Smooth muscle cell (in vitro differentiated cells): ENCODE measurements around the gene DCDC2B. TPM values are rescaled to one million over a fixed set of nuclear protein-coding genes. Genes with fewer than 3 reads are reported as not detected.

Experiments
- DNase-seq: peaks from one replicate; lab custom pipeline; 2025; ENCODE audit not compliant: unreplicated experiment; lab: John Stamatoyannopoulos, UW
- H2AFZ ChIP-seq: fragments of 200-600 bp; sonication (generic); 2 replicates; pipeline ENCODE4 v1.6.0; 2016; ENCODE audit warnings: antibody characterized with exemption, low read depth, mild to moderate bottlenecking
- H3F3A ChIP-seq: fragments of 200-600 bp; sonication (generic); 2 replicates; pipeline ENCODE4 v1.6.0; 2017; ENCODE audit warnings: antibody characterized with exemption, low read depth
- H3K27ac ChIP-seq: fragments of 200-600 bp; sonication (generic); 2 replicates; pipeline ENCODE4 v1.5.1; 2016; ENCODE audit warnings: low read depth, mild to moderate bottlenecking
- H3K27me3 ChIP-seq: fragments of 200-600 bp; sonication (generic); 2 replicates; pipeline ENCODE4 v1.6.1; 2016; ENCODE audit warnings: low read depth, mild to moderate bottlenecking
- H3K36me3 ChIP-seq: fragments of 200-600 bp; sonication (generic); 2 replicates; pipeline ENCODE4 v1.5.1; 2016; ENCODE audit warnings: low read depth
- H3K4me1 ChIP-seq: fragments of 200-600 bp; sonication (generic); 2 replicates; pipeline ENCODE4 v1.5.1; 2016; ENCODE audit warnings: low read depth
- H3K4me2 ChIP-seq: fragments of 200-600 bp; sonication (generic); 2 replicates; pipeline ENCODE4 v1.6.0; 2016; ENCODE audit warnings: mild to moderate bottlenecking
- H3K4me3 ChIP-seq: fragments of 200-600 bp; sonication (generic); 2 replicates; pipeline ENCODE4 v1.5.1; 2016; ENCODE audit warnings: mild to moderate bottlenecking
- H3K79me2 ChIP-seq: fragments of 200-600 bp; sonication (generic); 2 replicates; pipeline ENCODE4 v1.6.0; 2016; ENCODE audit warnings: low read depth, mild to moderate bottlenecking
- H3K9ac ChIP-seq: fragments of 200-600 bp; sonication (generic); 2 replicates; pipeline ENCODE4 v1.6.0; 2016; ENCODE audit warnings: low read depth
- H3K9me3 ChIP-seq: fragments of 200-600 bp; sonication (generic); replicated peaks from 2 replicates; pipeline ENCODE4 v1.5.1; 2016; ENCODE audit warnings: low read depth
- H4K20me1 ChIP-seq: fragments of 200-600 bp; sonication (generic); 2 replicates; pipeline ENCODE4 v1.6.0; 2016; ENCODE audit warnings: low read depth
- WGBS: methylation state at CpG from one replicate; pipeline ENCODE4 v1.1.7; 2016; ENCODE audit warnings: low lambda C conversion rate; 5-methylcytosine and 5-hydroxymethylcytosine counted together
- polyA plus RNA-seq: library from polyadenylated mRNA; unstranded; fragments of >200 nt; fragmentation: Nextera tagmentation; extraction: Ambion mirVana; gene quantifications from 2 replicates; pipeline ENCODE4 v1.2.1, GENCODE V29; 2016
- total RNA-seq: library from RNA; depleted of rRNA; stranded (reverse); fragments of >200 nt; gene quantifications from 2 replicates; pipeline ENCODE4 v1.2.3, GENCODE V29; 2014
- TF ChIP-seq, protein P1 (sequence below): fragments of 200-600 bp; sonication (generic); IDR thresholded peaks from 2 replicates; pipeline ENCODE4 v1.5.1; 2017; ENCODE audit warnings: borderline replicate concordance, mild to moderate bottlenecking, antibody characterized with exemption; ENCODE audit not compliant: insufficient read depth, poor library complexity, severe bottlenecking

The DCDC2B gene
- total and polyA plus RNA-seq, 2 experiments from 2014 or later = not detected

DNA sequence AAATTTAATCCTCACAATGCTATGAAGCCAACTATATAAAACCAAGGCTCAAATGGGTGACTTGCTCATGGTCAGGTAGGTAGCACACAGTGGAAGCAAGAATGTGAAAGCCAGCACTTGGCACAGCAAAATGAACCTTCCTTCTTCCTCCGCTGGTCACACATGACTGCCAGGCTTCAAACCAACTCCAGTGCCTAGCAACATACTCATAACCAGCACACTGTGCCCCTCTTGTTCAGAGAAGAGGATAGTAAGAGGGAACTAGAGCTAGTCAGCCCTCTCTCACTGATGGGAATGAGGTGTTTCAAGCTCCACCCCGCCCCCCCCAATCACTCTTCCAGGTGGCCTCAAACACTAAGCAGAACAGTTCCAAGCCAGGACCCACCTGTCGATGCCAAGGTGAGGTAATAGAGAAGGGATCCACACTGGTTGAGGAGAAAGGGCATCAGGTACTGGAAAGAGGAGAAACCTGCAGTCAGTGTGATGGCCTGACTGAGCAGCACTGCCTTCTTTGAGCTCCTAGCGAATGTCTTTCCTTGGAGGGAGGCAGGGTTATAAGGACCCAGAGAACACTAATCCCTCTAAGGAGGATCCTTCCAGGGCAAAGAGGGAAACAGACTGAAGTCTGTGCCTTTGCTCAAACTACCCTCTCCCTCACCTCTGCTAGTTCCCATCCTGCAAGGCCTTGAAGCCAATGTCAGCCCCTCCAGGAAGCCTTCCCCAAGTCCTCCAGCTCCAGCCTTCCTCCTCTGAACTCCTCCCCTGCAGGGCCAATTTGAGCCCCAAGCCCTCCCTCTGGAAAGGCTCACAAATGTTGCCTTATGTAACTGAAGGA, 12.1 kb downstream of the DCDC2B start:
- H3K27me3 ChIP-seq = no peaks in the 10 kb centered on the region
- H3K27ac ChIP-seq = peak overlapping the region; percentile 95
- 95% methylated on average over 4 of the region's 4 CpGs for WGBS
- no peaks in the 10 kb centered on the region for H3K9me3 ChIP-seq
- no peak for DNase-seq
- H4K20me1 ChIP-seq = no peaks in the 10 kb centered on the region
- H2AFZ ChIP-seq = peak overlapping the region; percentile 94
- no peaks in the 10 kb centered on the region for H3F3A ChIP-seq
- peak overlapping the region; percentile 97 for H3K9ac ChIP-seq
- H3K4me1 ChIP-seq = peaks cover 15% of the 10 kb centered on the region
- no peaks in the 10 kb centered on the region for H3K36me3 ChIP-seq
- TF ChIP-seq, protein P1, sequence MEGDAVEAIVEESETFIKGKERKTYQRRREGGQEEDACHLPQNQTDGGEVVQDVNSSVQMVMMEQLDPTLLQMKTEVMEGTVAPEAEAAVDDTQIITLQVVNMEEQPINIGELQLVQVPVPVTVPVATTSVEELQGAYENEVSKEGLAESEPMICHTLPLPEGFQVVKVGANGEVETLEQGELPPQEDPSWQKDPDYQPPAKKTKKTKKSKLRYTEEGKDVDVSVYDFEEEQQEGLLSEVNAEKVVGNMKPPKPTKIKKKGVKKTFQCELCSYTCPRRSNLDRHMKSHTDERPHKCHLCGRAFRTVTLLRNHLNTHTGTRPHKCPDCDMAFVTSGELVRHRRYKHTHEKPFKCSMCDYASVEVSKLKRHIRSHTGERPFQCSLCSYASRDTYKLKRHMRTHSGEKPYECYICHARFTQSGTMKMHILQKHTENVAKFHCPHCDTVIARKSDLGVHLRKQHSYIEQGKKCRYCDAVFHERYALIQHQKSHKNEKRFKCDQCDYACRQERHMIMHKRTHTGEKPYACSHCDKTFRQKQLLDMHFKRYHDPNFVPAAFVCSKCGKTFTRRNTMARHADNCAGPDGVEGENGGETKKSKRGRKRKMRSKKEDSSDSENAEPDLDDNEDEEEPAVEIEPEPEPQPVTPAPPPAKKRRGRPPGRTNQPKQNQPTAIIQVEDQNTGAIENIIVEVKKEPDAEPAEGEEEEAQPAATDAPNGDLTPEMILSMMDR = no peak
- H3K4me3 ChIP-seq = peak overlapping the region; percentile 98
- H3K79me2 ChIP-seq = peaks cover 45% of the 10 kb centered on the region
- H3K4me2 ChIP-seq = peak overlapping the region; percentile 91

DNA sequence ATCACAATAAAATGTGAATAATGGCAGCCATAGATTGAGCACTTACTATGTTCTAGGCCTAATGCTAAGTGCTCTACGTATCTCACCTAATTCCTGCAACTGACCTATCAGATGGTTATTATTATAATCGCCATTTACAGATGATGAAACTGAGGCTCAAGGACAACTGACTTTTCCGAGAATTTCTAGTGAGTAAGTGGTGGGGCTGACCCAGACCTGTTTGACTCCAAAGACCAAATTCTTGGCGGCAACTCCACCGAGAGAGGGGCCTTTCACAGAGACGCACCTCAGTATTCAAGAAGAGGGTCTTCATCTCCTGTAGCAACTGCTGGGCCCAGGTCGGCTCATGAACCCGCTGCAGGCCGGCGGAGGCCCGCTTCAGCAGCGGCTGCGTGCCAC, 12.7 kb downstream of the DCDC2B start:
- Histone ChIP-seq H3K4me3 (peak overlapping the region; percentile 98), H3K4me2 (peak overlapping the region; percentile 91), H4K20me1 (no peaks in the 10 kb centered on the region), H3K9ac (peak overlapping the region; percentile 97), H2AFZ (peak overlapping the region; percentile 94), H3K36me3 (no peaks in the 10 kb centered on the region), H3K9me3 (no peaks in the 10 kb centered on the region), H3K79me2 (peaks cover 45% of the 10 kb centered on the region), H3K27ac (peak overlapping the region; percentile 95), H3F3A (no peaks in the 10 kb centered on the region), H3K4me1 (peaks cover 15% of the 10 kb centered on the region), H3K27me3 (no peaks in the 10 kb centered on the region)
- no peak for DNase-seq
- TF ChIP-seq, protein P1 = no peak
- 8% methylated on average over 13 of the region's 13 CpGs for WGBS

DNA sequence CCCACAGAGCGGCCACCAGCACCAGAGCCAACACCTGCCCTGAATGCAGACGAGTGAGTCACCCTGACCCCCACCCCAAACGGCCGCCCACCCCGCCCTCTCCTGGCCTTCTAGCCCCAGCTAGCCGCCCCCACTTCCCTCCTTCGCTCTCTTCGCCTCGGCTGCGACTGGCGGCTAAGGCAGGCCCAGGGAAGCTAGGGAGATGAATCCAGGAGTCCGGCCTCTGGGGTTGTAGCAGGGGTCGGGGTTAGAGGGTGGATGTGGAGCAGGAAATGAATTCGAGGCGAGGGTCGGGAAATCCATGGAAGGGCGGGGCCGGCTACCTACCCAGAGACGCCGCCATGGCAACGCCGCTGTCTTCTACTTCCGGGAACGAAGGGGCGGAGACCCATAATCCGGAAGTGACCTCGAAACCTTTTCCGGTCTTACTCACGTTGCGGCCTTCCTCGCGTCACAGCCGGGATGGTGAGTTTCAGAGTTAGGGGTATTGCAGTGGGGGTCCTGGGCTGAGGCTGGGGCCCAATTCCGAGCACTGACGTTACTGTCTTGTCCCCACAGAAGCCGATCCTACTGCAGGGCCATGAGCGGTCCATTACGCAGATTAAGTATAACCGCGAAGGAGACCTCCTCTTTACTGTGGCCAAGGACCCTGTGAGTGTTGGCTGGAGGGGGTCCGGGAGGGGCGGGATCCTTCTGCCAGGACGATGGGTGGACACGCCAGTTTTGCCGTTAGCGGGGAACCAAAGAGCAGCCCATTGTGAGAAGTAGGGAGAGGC, 13.3 kb downstream of the DCDC2B start, which contains the start of the genes EIF3I and TMEM234:
TSS of gene EIF3I (plus strand) at position 428 of the 776 bp plus-strand sequence. CDS start at position 463, 35 bp downstream.
TSS of gene TMEM234 (minus strand) at position 374 of the 776 bp plus-strand sequence. CDS start at position 343, 31 bp downstream.
- under 1% methylated on average over 43 of the region's 46 CpGs for WGBS
- Histone ChIP-seq H3K27me3 (no peaks in the 10 kb centered on the region), H2AFZ (peak within 1 kb of the TSS; percentile 94), H3K27ac (peak within 1 kb of the TSS; percentile 95), H3F3A (no peaks in the 10 kb centered on the region), H4K20me1 (no peaks in the 10 kb centered on the region), H3K4me1 (peaks cover 15% of the 10 kb centered on the region), H3K9ac (peak within 1 kb of the TSS; percentile 97), H3K4me3 (peak within 1 kb of the TSS; percentile 98), H3K4me2 (peak within 1 kb of the TSS; percentile 91), H3K36me3 (no peaks in the 10 kb centered on the region), H3K9me3 (no peaks in the 10 kb centered on the region), H3K79me2 (peaks cover 45% of the 10 kb centered on the region)
- TF ChIP-seq, protein P1 = no peak
- peak; percentile 39 for DNase-seq
